ENCODE data around the gene DHRS3.
A peak's percentile ranks its signal among the peaks of the same experiment; 100 is the strongest.

The DHRS3 gene

DNA sequence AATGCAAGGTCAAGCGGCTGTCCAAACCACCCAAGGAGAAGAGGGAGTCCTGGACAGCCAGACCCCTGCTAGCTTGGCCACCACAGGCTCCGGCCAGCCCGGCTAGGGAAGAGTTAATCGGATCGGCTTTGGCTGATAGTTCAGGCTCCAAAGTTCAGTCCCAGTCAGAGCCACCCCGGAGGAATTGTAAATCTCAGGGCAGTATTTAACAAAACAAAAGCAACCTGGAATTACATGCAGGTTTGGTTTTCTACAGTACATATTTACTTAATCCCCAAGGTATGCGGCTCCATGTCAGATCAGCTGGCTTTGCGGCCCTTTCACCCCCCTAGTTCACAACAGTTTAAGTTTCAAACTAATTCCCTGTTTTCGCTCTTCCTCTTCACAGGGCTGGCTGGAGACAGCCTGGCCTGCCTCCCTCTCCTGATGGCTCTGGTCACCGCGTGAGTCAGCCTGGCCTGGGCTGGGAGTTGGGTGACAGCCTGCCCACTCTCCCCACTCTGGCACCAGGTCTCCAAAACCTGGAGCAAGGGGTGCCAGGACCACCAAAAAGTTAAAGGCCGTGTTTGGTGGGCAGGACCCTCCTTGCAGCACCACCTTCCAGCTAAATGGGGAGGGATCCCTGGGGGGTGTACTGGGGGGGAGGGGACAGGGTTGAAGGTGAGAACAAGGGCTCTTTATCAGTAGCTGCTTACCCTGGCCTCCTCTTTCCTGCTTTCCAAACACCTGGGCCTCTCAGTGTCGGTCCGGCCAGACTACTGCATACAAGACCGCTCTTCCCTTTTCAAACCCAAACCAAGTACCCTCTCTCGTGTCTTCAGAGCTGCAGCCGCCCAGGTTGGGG is 1.9 kb downstream of the DHRS3 start:
- DNase-seq (ENCODE audit: low spot score) = peak; percentile 90

GRCh38 chr1:12615159-12615864 is 2.7 kb downstream of the DHRS3 start:
- DNase-seq (ENCODE audit: low spot score) = no peak
- TF ChIP-seq CTCF (IDR thresholded peaks at IDR 0.05) = no peak
- Histone ChIP-seq H3K27ac (peak overlapping the region; percentile 98 to 99), H3K4me3 (peak overlapping the region; percentile 97)

More for the DNA sequence above, 1.9 kb downstream of the DHRS3 start:
- peak overlapping the region; percentile 97 for H3K4me3 ChIP-seq
- peak overlapping the region; percentile 98 to 99 for H3K27ac ChIP-seq
- TF ChIP-seq CTCF (IDR thresholded peaks at IDR 0.05) = no peak

DNA sequence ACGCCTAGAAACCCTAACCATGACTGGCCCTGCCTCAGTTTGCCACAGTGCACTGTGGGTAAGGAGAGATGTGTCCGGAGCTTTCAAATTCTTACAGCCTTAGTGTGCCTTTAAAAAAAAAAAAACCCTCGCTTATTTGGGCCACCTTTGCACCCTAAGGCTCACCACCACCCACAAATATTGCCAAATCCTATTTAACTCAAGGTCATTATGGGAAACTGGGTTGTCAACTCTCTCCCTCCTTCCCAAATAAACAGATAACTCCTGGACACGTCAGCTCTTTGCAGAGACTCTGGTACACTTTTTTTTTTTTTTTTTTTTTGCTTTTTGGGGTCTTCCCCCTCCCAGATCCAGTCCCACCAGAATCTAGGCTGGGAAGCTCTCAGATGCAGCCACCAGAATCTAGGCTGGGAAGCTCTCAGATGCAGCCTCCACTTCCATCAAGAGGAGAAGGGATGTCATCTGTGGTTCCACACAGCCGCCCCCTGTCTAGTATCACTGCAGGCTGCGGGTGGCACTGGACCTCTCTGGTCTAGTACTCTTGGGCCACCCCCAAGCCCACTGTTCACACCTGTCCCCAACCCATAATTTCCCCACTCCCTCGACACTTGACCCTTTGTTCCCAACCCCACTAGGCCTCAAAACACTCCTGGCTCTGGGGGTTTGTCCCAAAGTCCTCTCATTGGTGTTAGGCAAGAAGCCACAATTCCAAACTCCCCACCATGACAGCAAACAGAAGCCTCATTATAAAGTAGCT is 3.4 kb downstream of the DHRS3 start:
- DNase-seq (ENCODE audit: low spot score) = no peak
- TF ChIP-seq CTCF (IDR thresholded peaks at IDR 0.05) = no peak
- peak overlapping the region; percentile 98 to 99 for H3K27ac ChIP-seq
- peak overlapping the region; percentile 97 for H3K4me3 ChIP-seq

DNA sequence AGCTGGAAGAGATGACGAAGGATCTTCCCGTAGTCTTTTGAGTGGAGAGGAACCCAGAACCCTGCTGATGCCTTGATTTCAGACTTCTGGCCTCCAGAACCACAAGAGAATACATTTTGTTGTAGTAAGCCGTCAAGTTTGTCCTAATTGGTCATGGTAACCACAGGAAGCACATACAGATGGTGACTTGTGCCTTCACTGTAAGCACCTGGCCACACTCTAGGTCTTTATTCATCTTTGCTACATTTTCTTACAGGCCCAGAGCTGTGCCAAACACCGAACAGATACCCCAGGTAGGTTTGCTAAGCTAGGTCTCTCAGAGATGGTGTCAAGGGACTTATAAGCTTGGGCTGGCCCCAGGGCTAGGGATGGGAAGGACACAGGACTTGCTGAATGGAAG is 4.8 kb downstream of the DHRS3 start:
- DNase-seq (ENCODE audit: low spot score) = no peak
- peak overlapping the region; percentile 50 to 98 for H3K27ac ChIP-seq
- H3K4me3 ChIP-seq = peak overlapping the region; percentile 15
- no peak for TF ChIP-seq CTCF (IDR thresholded peaks at IDR 0.05)

GRCh38 chr1:12610941-12611340 is 7.1 kb downstream of the DHRS3 start:
- Histone ChIP-seq H3K4me3 (no peak overlapping the region), H3K27ac (no peak overlapping the region)
- DNase-seq (ENCODE audit: low spot score) = no peak
- TF ChIP-seq CTCF (IDR thresholded peaks at IDR 0.05) = no peak

DNA sequence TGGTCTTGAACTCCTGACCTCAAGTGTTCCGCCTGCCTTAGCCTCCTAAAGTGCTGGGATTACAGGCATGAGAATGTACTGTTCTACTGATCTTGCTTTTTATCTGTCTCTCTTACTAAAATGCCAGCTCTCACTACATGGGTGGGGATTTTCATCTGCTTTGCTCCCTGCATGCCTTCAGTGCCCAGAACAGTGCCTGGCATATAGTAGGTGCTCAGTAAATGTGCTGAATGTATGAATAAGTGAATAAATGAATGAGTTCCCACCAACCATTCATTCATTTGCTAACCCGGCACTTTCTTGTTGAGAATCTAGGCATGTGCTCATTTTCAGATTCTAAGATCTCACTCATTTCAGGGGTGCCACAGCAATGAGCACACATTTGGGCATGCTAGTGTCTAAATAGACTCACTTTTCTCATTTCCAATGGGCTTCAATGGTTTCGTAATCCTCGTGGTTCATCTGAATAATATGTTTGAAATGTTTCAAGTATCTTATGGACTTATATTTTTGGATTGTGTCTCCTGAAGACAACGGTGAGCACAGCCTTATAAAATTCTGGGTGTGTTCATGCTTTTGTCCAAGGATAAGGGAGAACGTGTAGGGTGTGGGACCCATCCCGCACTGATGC is 7.6 kb downstream of the DHRS3 start:
- no peak for TF ChIP-seq CTCF (IDR thresholded peaks at IDR 0.05)
- DNase-seq (ENCODE audit: low spot score) = no peak
- no peak overlapping the region for H3K27ac ChIP-seq
- H3K4me3 ChIP-seq = no peak overlapping the region

Data from coronary artery (tissue), 2 donors.